Small intestine (tissue), 7 donors: ENCODE data around the gene FBXO27. TPM values are rescaled to one million over a fixed set of nuclear protein-coding genes. Genes with fewer than 3 reads are reported as not detected.
"Not testable (repeated sequence)": the region's sequence is repeated elsewhere in the genome, so short reads cannot be mapped to it uniquely, and the experiment has no call there.

ENCODE experiments used
- DNase-seq, 2 donors: peaks; one replicate each; pipeline versions ENCODE4 v3.0.0 to v3.0.0-alpha.2; 2013
- FAIRE-seq: peaks from 2 replicates; lab custom pipeline; 2012; peaks lifted over from hg19 to GRCh38; lab: Jason Lieb, UNC
- H3K27ac ChIP-seq, 3 donors: one replicate each; pipeline ENCODE4 v1.5.1; 2013; ENCODE audit warnings: low read length in 2 of 3, mild to moderate bottlenecking in 2 of 3, control low read depth in 1 of 3, inconsistent platforms in 1 of 3, low read depth in 1 of 3, moderate library complexity in 1 of 3
- H3K27me3 ChIP-seq, 3 donors: one replicate each; pipeline ENCODE4 v1.6.1; 2013; ENCODE audit warnings: low read length in 3 of 3, inconsistent platforms in 1 of 3; ENCODE audit not compliant: control insufficient read depth in 3 of 3, insufficient read depth in 3 of 3
- H3K36me3 ChIP-seq, 3 donors: one replicate each; pipeline ENCODE4 v1.6.1; 2013; ENCODE audit warnings: low read length in 3 of 3, inconsistent platforms in 1 of 3, low read depth in 1 of 3, mild to moderate bottlenecking in 1 of 3, moderate library complexity in 1 of 3; ENCODE audit not compliant: control insufficient read depth in 3 of 3, insufficient read depth in 2 of 3
- H3K4me1 ChIP-seq, 3 donors: one replicate each; pipeline ENCODE4 v1.6.1; 2013; ENCODE audit warnings: low read length in 2 of 3, inconsistent platforms in 1 of 3, low read depth in 1 of 3, mild to moderate bottlenecking in 1 of 3, moderate library complexity in 1 of 3; ENCODE audit not compliant: control insufficient read depth in 3 of 3, insufficient read depth in 2 of 3
- H3K4me3 ChIP-seq, 3 donors: one replicate each; pipeline ENCODE4 v1.5.1; 2013; ENCODE audit warnings: low read length in 3 of 3, control low read depth in 1 of 3, inconsistent platforms in 1 of 3, low read depth in 1 of 3, mild to moderate bottlenecking in 1 of 3, moderate library complexity in 1 of 3
- H3K9me3 ChIP-seq, 2 donors: one replicate each; pipeline ENCODE4 v1.6.1; 2013; ENCODE audit warnings: low read depth in 1 of 2, low read length in 1 of 2; ENCODE audit not compliant: control insufficient read depth in 2 of 2, insufficient read depth in 1 of 2
- WGBS, 3 donors: extraction: QIAGEN DNeasy Blood & Tissue Kit; methylation state at CpG; one replicate each; pipeline ENCODE4 v1.1.7; 2013; 5-methylcytosine and 5-hydroxymethylcytosine counted together
- polyA plus RNA-seq, 4 donors: library from polyadenylated mRNA; stranded (reverse) in 3 of 4; unstranded in 1 of 4; fragments of 200-250 nt in 3 of 4; fragments of 120-200 nt in 1 of 4; gene quantifications; one replicate each; pipeline versions ENCODE4 v1.2.1 to v1.2.3, GENCODE V29; 2013
- donor health status: healthy with polysubstance abuse.
- donor health status: control.
- donor health status: control.
- donor health status: Bipolar disorder and iron deficiency.
- donor health status: healthy.

Gene FBXO27
- polyA plus RNA-seq, 4 donors = 1.9 to 16.6 (median 4.1) TPM

DNA sequence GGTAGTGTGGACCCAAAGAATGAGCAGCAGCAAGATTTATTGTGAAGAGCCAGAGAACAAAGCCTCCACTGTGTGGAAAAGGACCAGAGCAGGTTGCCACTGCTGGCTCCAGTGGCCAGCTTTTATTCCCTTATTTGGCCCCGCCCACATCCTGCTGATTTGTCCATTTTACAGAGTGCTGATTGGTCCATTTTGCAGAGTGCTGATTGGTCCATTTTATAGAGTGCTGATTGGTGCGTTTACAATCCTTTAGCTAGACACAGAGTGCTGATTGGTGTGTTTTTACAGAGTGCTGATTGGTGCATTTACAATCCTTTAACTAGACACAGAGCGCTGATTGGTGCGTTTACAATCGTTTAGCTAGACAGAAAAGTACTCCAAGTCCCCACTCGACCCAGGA lies 35.9 kb upstream of the FBXO27 start:
- not testable (repeated sequence) for H3K9me3 ChIP-seq, H3K36me3 ChIP-seq, H3K27me3 ChIP-seq, H3K4me3 ChIP-seq, FAIRE-seq, DNase-seq, H3K27ac ChIP-seq, H3K4me1 ChIP-seq
- WGBS, 3 donors = 80 to 86% (median 82%) methylated on average over 6 of the region's 6 CpGs

DNA sequence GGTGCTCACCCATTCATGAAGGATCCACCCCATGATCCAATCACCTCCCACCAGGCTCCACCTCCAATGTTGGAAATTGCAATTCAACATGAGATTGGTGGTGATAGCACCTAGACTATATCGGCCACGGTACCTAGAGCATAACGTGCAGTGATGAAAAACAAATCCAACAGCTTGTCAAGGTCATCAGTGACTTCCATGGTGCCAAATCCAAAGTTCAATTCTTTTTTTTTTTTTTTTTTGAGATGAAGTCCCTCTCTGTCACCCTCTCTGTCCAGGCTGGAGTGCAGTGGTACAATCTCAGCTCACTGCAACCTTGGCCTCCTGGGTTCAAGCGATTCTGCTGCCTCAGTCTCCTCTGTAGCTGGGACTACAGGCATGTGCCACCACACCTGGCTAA lies 34.8 kb upstream of the FBXO27 start:
- FAIRE-seq = no peak
- no peak for DNase-seq

DNA sequence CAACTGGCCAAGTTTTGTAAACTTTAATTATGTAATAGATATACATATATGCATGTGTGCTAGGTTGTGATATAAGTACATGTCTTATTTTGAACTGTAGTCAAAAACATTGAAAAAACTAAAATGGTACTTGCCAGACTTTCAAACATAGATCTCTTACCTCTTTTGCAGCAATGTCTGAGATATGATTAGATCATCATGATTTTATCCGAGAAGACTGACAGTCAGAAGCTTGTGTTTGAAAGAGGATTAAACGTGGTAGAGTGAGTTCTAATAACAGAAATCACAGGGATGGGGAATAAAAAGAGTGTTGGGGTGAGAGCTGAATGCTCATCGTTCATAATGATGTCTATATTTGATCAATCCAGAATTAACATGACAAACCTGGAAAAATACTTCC lies 33.6 kb upstream of the FBXO27 start:
- Histone ChIP-seq H3K9me3 (no peaks in the 10 kb centered on the region), H3K4me3 (no peak overlapping the region), H3K27ac (no peak overlapping the region), H3K27me3 (no peaks in the 10 kb centered on the region), H3K4me1 (no peaks in the 10 kb centered on the region), H3K36me3 (no peaks in the 10 kb centered on the region)
- FAIRE-seq = no peak
- DNase-seq = no peak
- 60 to 78% (median 69%) methylated on average over 3 of the region's 3 CpGs for WGBS, 3 donors

More for the DNA sequence above, 34.8 kb upstream of the FBXO27 start:
- no peak overlapping the region for H3K4me3 ChIP-seq
- no peaks in the 10 kb centered on the region for H3K9me3 ChIP-seq
- H3K4me1 ChIP-seq = no peaks in the 10 kb centered on the region
- no peaks in the 10 kb centered on the region for H3K36me3 ChIP-seq
- 31 to 69% (median 43%) methylated on average over 4 of the region's 4 CpGs for WGBS, 3 donors
- no peak overlapping the region for H3K27ac ChIP-seq
- no peaks in the 10 kb centered on the region for H3K27me3 ChIP-seq

DNA sequence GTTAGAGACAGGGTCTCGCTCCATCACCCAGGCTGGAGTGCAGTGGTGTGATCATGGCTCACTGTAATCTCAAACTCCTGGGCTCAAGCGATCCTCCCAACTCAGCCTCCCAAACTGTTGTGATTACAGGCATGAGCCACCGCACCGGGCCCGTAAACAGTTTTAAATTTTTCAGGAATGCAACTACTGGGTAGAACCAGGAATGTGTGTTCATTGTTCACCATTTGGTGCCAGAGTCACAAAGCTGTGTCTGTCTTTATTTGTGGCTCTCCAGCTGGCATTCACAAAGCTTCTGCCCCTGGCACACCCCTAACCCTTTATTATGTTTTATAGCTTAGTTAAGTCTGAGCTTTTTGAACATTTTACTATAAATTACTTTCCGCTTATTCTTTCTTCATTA lies 32.1 kb upstream of the FBXO27 start:
- Histone ChIP-seq H3K36me3 (no peaks in the 10 kb centered on the region), H3K4me3 (no peak overlapping the region), H3K27me3 (no peaks in the 10 kb centered on the region), H3K27ac (no peak overlapping the region), H3K4me1 (no peaks in the 10 kb centered on the region), H3K9me3 (no peaks in the 10 kb centered on the region)
- 92 to 96% (median 95%) methylated on average over 6 of the region's 6 CpGs for WGBS, 3 donors
- DNase-seq (no peak), FAIRE-seq (no peak)

DNA sequence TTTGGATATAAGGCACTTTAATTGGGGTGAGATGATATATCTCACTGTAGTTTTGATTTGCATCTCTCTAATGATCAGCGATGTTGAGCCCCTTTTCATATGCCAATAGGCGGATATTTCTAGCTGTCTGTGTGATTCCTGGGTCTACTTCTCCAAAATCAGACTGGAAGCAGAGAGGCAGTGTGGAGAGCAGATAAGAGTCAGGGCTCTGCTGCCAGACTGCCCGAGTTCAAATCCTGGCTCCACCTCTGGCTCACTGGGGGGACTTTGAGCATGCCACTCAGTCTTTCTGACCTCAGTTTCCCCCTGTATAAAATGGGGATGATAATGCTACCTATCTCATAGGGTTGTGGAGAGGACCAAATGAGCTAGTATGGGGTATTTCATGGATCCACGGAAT lies 27.8 kb upstream of the FBXO27 start:
- DNase-seq (no peak), FAIRE-seq (no peak)
- 64 to 74% (median 69%) methylated on average over 4 of the region's 4 CpGs for WGBS, 3 donors

DNA sequence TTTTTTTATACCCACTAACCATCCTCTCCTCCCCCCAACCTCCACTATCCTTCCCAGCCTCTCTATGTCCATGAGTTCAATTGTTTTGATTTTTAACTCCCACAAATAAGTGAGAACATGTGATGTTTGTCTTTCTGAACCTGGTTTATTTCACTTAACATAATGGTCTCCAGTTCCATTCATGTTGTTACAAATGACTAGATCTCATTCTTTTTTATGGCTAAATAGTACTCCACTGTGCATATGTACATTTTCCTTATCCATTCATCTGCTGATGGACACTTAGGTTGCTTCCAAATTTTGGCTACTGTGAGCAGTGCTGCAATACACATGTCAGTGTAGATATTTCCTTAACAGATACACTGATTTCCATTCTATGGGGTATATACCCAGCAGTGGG lies 27.0 kb upstream of the FBXO27 start:
- H3K27me3 ChIP-seq = no peaks in the 10 kb centered on the region
- H3K36me3 ChIP-seq = no peaks in the 10 kb centered on the region
- peaks cover 0 to 14% (median 2%) of the 10 kb centered on the region in 3 donors for H3K4me1 ChIP-seq
- DNase-seq (no peak), FAIRE-seq (no peak)
- H3K9me3 ChIP-seq = peaks cover 0 to 8% of the 10 kb centered on the region in 2 donors
- no peak overlapping the region for H3K27ac ChIP-seq
- no peak overlapping the region for H3K4me3 ChIP-seq

More for the DNA sequence above, 27.8 kb upstream of the FBXO27 start:
- Histone ChIP-seq H3K4me1 (peaks cover 0 to 7% (median 0%) of the 10 kb centered on the region in 3 donors), H3K36me3 (no peaks in the 10 kb centered on the region), H3K27me3 (no peaks in the 10 kb centered on the region), H3K4me3 (no peak overlapping the region), H3K9me3 (no peaks in the 10 kb centered on the region), H3K27ac (no peak overlapping the region)

DNA sequence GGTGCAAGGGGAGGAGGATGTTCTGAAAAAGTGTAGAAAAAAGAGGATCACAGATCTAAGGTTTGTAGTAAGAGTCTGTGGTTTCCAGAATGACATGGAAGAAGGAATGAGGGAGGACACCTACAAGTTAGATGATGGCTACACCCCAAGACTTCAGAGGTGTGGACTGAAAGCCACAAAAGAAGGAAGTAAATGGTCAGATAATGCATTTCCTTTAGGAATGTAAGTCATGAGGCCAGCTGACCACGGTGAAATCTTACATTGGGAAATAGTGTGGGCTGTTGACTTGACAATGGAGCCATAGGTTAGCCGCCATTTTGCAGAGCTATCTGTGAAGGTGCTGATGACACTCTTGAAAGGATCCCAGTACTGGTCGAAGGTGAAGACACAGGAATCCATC lies 25.3 kb upstream of the FBXO27 start:
- no peak overlapping the region for H3K27ac ChIP-seq
- DNase-seq = peak in 1 of 2 donors; percentile 10
- H3K27me3 ChIP-seq = no peaks in the 10 kb centered on the region
- no peak overlapping the region for H3K4me3 ChIP-seq
- H3K4me1 ChIP-seq = peaks cover 0 to 30% (median 5%) of the 10 kb centered on the region in 3 donors
- no peaks in the 10 kb centered on the region for H3K36me3 ChIP-seq
- 75 to 90% (median 77%) methylated on average over 3 of the region's 3 CpGs for WGBS, 3 donors
- H3K9me3 ChIP-seq = peaks cover 0 to 9% of the 10 kb centered on the region in 2 donors
- no peak for FAIRE-seq

DNA sequence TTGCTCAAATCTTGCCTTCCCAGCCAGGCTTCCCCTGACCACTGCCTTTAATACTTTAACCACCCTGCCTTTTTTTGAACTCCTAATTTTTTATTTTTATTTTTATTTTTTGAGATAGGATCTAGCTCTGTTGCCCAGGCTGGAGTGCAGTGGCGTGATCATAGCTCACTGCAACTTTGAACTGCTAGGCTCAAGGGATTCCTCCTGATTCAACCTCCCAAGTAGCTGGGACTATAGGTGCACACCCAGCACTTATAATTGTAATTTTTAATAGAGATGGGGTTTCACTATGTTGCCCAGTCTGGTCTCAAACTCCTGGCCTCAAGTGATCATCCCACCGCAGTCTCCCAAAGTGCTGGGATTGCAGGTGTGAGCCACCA lies 21.7 kb upstream of the FBXO27 start:
- Histone ChIP-seq H3K9me3 (peaks cover 0 to 9% of the 10 kb centered on the region in 2 donors), H3K4me3 (no peak overlapping the region), H3K27me3 (no peaks in the 10 kb centered on the region), H3K36me3 (no peaks in the 10 kb centered on the region), H3K27ac (peak overlapping the region; percentile 59 to 87 (median 76)), H3K4me1 (peaks cover 0 to 34% (median 5%) of the 10 kb centered on the region in 3 donors)
- FAIRE-seq (no peak), DNase-seq (no peak)
- WGBS, 3 donors = 74 to 80% (median 76%) methylated on average over 2 of the region's 2 CpGs
